Heart left ventricle (tissue), 16 donors: ENCODE data around the gene KMT2B. TPM values are rescaled to one million over a fixed set of nuclear protein-coding genes. Genes with fewer than 3 reads are reported as not detected.

ENCODE experiments used
- ATAC-seq, 4 donors: fragments of 200-7000 bp; cut with Tn5 transposase; one replicate each; pipeline ENCODE4 v1.9.1; 2020 to 2022; ENCODE audit warnings: moderate library complexity in 4 of 4, mild to moderate bottlenecking in 3 of 4, moderate number of reproducible peaks in 1 of 4
- DNase-seq, 5 donors: peaks; one replicate each; pipeline ENCODE4 v3.0.0-alpha.2; 2020
- H3K27ac ChIP-seq, 12 donors: fragments of 200-600 bp; sonication (generic) in 4 of 12; one replicate each; pipeline versions ENCODE4 v1.5.0 to v1.8.0; 2016 to 2022; ENCODE audit warnings: mild to moderate bottlenecking in 2 of 12
- H3K27me3 ChIP-seq, 9 donors: fragments of 200-600 bp; sonication (generic) in 2 of 9; one replicate each; pipeline versions ENCODE4 v1.5.1 to v1.8.0; 2016 to 2022; ENCODE audit warnings: mild to moderate bottlenecking in 3 of 9
- H3K36me3 ChIP-seq, 9 donors: fragments of 200-600 bp; sonication (generic) in 2 of 9; one replicate each; pipeline versions ENCODE4 v1.5.0 to v1.8.0; 2018 to 2022; ENCODE audit warnings: mild to moderate bottlenecking in 2 of 9
- H3K4me1 ChIP-seq, 12 donors: fragments of 200-600 bp; sonication (generic) in 4 of 12; one replicate each; pipeline versions ENCODE4 v1.5.0 to v1.8.0; 2016 to 2022; ENCODE audit warnings: mild to moderate bottlenecking in 3 of 12
- H3K4me3 ChIP-seq, 12 donors: fragments of 200-600 bp; sonication (generic) in 4 of 12; one replicate each; pipeline versions ENCODE4 v1.5.0 to v1.8.0; 2017 to 2022; ENCODE audit warnings: mild to moderate bottlenecking in 9 of 12, moderate library complexity in 4 of 12
- H3K9me3 ChIP-seq, 12 donors: fragments of 200-600 bp; sonication (generic) in 4 of 12; one replicate each; pipeline versions ENCODE4 v1.5.0 to v1.8.0; 2016 to 2022; ENCODE audit warnings: mild to moderate bottlenecking in 1 of 12
- POLR2A ChIP-seq, 2 donors: fragments of 450-650 bp; IDR thresholded peaks; one replicate each; pipeline ENCODE4 v1.6.1; 2017; ENCODE audit warnings: antibody characterized with exemption in 2 of 2, mild to moderate bottlenecking in 2 of 2, moderate library complexity in 2 of 2
- WGBS, 4 donors: extraction: QIAGEN DNeasy Blood & Tissue Kit in 2 of 4; methylation state at CpG; one replicate each; pipeline versions ENCODE4 v1.1.5 to v1.1.7; 2013 to 2018; 5-methylcytosine and 5-hydroxymethylcytosine counted together
- intact Hi-C, 10 donors: fragments of 100-400 bp; cut with DNase I; formaldehyde crosslinking; loops; one replicate each; pipeline versions ENCODE4 v1.11.1 to v1.14.2; 2022
- long read RNA-seq, 3 donors: library from polyadenylated mRNA; unstranded; transcript quantifications; one replicate each; pipeline ENCODE4 v2.0.0, GENCODE V29; 2020 to 2021
- polyA plus RNA-seq, 2 donors: library from polyadenylated mRNA; stranded (reverse); fragments of 200-250 nt; gene quantifications; one replicate each; pipeline ENCODE4 v1.2.3, GENCODE V29; 2013
- total RNA-seq, 9 donors: library from RNA; depleted of rRNA in 2 of 9; stranded (reverse); fragments of >200 nt in 2 of 9; fragmentation: NEBNext Ultra II Directional in 3 of 9; extraction: Animal tissue kit (Norgen Biotek cat#: 25700) in 3 of 9; gene quantifications; one replicate each; pipeline versions ENCODE4 v1.1.0 to v1.2.4, GENCODE V29; 2016 to 2023
- TF ChIP-seq, protein P1 (sequence below), 12 donors: fragments of 200-600 bp; sonication (generic) in 4 of 12; IDR thresholded peaks; one replicate each; pipeline versions ENCODE4 v1.5.0 to v1.8.0; 2018 to 2022; ENCODE audit warnings: antibody characterized with exemption in 12 of 12, mild to moderate bottlenecking in 5 of 12
- donor health status: ischemic (EF 13 %, LVEDD 7.1; RV severe dilation, severe dysfunction).
- donor health status: healthy with polysubstance abuse.
- donor health status: DM: no; HTN: yes; CAD: no.
- donor health status: DM: no; HTN: no; CAD: no.
- donor health status: ischemic (EF 25% LVEDD 6.9; RV normal size, moderate dysfunction).
- donor health status: ischemic (EF 25% LVEDD 5.7; RV mildly dilated, moderate dysfunction).
- donor health status: healthy.
- donor health status: DM: yes; HTN: yes; CAD: no.
- donor health status: ischemic (EF 35%, LVEDD 5.7; RV mildly dilated, moderate dysfunction).
- donor health status: nonischemic (EF 11% LVEDD 7.7; RV severe dilation, severe dysfunction).
- donor health status: DM: yes; HTN: yes; CAD: no.
- donor health status: PGD.
- donor health status: ischemic (EF 29% LVEDD 5.4; RV normal size, mild dysfunction).
- donor health status: nonischemic (EF 23%, LVEDD 6.1; RV moderate dilation, normal function).

The KMT2B gene, protein sequence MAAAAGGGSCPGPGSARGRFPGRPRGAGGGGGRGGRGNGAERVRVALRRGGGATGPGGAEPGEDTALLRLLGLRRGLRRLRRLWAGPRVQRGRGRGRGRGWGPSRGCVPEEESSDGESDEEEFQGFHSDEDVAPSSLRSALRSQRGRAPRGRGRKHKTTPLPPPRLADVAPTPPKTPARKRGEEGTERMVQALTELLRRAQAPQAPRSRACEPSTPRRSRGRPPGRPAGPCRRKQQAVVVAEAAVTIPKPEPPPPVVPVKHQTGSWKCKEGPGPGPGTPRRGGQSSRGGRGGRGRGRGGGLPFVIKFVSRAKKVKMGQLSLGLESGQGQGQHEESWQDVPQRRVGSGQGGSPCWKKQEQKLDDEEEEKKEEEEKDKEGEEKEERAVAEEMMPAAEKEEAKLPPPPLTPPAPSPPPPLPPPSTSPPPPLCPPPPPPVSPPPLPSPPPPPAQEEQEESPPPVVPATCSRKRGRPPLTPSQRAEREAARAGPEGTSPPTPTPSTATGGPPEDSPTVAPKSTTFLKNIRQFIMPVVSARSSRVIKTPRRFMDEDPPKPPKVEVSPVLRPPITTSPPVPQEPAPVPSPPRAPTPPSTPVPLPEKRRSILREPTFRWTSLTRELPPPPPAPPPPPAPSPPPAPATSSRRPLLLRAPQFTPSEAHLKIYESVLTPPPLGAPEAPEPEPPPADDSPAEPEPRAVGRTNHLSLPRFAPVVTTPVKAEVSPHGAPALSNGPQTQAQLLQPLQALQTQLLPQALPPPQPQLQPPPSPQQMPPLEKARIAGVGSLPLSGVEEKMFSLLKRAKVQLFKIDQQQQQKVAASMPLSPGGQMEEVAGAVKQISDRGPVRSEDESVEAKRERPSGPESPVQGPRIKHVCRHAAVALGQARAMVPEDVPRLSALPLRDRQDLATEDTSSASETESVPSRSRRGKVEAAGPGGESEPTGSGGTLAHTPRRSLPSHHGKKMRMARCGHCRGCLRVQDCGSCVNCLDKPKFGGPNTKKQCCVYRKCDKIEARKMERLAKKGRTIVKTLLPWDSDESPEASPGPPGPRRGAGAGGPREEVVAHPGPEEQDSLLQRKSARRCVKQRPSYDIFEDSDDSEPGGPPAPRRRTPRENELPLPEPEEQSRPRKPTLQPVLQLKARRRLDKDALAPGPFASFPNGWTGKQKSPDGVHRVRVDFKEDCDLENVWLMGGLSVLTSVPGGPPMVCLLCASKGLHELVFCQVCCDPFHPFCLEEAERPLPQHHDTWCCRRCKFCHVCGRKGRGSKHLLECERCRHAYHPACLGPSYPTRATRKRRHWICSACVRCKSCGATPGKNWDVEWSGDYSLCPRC (N-terminal part only)
- 10 to 100 TPM; 11.3 to 24.5 (median 15.7) TPM for total RNA-seq
- 10 to 100 TPM; 13.9 to 15.8 TPM for polyA plus RNA-seq
- long read RNA-seq, donor 1, partial matches to known transcripts: 6 of 6 reads
- long read RNA-seq, donor 1, other reads (novel, unspliced or antisense): 0 of 6 reads
- long read RNA-seq, donor 2, partial matches to known transcripts: 4 of 4 reads
- long read RNA-seq, donor 2, other reads (novel, unspliced or antisense): 0 of 4 reads
- long read RNA-seq, donor 3, partial matches to known transcripts: 5 of 9 reads
- long read RNA-seq, donor 3, other reads (novel, unspliced or antisense): 0 of 9 reads

DNA sequence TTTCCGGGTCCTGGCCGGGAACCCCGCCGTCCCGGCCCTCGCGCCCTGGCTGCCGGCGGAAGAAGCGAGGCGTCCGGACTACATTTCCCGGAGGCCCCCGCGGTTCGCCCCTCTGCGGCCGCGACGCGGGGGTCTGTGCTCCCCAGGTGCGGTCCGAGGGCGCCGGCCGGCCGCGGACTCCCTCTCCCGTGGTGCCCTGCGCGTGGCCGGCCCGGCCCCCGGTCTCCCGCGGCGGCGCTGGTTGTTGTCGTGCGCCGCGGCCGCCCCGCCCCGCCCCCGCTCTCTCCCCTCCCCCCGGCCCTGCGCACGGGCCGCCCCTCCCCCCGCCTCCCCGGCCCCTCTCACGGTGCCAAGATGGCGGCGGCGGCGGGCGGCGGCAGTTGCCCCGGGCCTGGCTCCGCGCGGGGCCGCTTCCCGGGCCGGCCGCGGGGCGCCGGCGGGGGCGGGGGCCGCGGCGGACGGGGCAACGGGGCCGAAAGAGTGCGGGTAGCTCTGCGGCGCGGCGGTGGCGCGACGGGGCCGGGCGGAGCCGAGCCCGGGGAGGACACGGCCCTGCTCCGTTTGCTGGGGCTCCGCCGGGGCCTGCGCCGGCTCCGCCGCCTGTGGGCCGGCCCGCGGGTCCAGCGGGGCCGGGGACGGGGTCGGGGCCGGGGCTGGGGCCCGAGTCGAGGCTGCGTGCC, at the start of gene KMT2B:
KMT2B (plus strand) TSS at position 339 of the 680 bp plus-strand sequence; CDS start at position 355, 16 bp downstream.
- peak in 3 of 4 donors; percentile 36 to 80 (median 80) for ATAC-seq
- Histone ChIP-seq H3K36me3 (peaks cover 0 to 33% (median 21%) of the 10 kb centered on the region in 9 donors), H3K4me1 (peaks cover 3 to 39% (median 22%) of the 10 kb centered on the region in 12 donors), H3K4me3 (peak within 1 kb of the TSS; percentile 67 to 100 (median 88)), H3K27ac (peak within 1 kb of the TSS; percentile 87 to 98 (median 93)), H3K27me3 (no peaks in the 10 kb centered on the region), H3K9me3 (no peaks in the 10 kb centered on the region)
- 1% methylated on average over 40 to 107 of the region's 109 CpGs for WGBS, 4 donors
- TF ChIP-seq, protein P1, sequence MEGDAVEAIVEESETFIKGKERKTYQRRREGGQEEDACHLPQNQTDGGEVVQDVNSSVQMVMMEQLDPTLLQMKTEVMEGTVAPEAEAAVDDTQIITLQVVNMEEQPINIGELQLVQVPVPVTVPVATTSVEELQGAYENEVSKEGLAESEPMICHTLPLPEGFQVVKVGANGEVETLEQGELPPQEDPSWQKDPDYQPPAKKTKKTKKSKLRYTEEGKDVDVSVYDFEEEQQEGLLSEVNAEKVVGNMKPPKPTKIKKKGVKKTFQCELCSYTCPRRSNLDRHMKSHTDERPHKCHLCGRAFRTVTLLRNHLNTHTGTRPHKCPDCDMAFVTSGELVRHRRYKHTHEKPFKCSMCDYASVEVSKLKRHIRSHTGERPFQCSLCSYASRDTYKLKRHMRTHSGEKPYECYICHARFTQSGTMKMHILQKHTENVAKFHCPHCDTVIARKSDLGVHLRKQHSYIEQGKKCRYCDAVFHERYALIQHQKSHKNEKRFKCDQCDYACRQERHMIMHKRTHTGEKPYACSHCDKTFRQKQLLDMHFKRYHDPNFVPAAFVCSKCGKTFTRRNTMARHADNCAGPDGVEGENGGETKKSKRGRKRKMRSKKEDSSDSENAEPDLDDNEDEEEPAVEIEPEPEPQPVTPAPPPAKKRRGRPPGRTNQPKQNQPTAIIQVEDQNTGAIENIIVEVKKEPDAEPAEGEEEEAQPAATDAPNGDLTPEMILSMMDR (IDR thresholded peaks at IDR 0.05): no peak
- peak in 1 of 2 donors; percentile 16 for TF ChIP-seq POLR2A (IDR thresholded peaks at IDR 0.05)
- intact Hi-C loops: loop anchor here (1.0 to 10.0 kb wide), 17 partner anchors 15 to 453 kb away; partner anchors contain the start of genes TMEM147 (in 6 of the 10), LRFN3 (in 2 of the 10), PSENEN (in 2 of the 10) and U2AF1L4 (in 2 of the 10)
- DNase-seq: peak in 1 of 5 donors; percentile 98

DNA sequence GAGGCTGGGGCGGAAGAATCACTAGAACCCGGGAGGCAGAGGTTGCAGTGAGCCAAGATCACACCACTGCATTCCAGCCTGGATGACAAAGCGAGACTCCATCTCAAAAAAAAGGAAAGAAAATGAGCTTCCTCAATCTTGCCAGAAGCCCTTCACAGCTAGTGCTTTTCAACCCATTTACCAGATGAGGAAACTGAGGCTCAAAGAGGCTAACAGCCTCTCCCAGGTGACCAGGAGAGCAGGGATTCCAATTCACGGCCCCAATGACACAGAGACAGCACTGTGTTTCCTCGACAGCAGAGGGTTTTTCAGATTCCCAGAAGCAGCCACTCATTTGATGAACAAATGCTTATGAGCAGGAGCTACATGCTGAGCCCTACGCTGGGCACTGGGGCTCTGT, 48.2 kb upstream of the KMT2B start:
- intact Hi-C loops: no loop called here
- H3K4me3 ChIP-seq: no peak overlapping the region
- H3K27me3 ChIP-seq: peaks cover 3 to 32% (median 28%) of the 10 kb centered on the region in 9 donors
- ATAC-seq (no peak), DNase-seq (no peak)
- no peak overlapping the region for H3K27ac ChIP-seq
- no peaks in the 10 kb centered on the region for H3K9me3 ChIP-seq
- H3K36me3 ChIP-seq: peaks cover 0 to 14% (median 0%) of the 10 kb centered on the region in 9 donors
- H3K4me1 ChIP-seq: peaks cover 0 to 8% (median 0%) of the 10 kb centered on the region in 12 donors
- TF ChIP-seq, protein P1 (IDR thresholded peaks at IDR 0.05): no peak
- TF ChIP-seq POLR2A (IDR thresholded peaks at IDR 0.05): no peak
- 76 to 82% (median 79%) methylated on average over 6 of the region's 6 CpGs for WGBS, 4 donors

DNA sequence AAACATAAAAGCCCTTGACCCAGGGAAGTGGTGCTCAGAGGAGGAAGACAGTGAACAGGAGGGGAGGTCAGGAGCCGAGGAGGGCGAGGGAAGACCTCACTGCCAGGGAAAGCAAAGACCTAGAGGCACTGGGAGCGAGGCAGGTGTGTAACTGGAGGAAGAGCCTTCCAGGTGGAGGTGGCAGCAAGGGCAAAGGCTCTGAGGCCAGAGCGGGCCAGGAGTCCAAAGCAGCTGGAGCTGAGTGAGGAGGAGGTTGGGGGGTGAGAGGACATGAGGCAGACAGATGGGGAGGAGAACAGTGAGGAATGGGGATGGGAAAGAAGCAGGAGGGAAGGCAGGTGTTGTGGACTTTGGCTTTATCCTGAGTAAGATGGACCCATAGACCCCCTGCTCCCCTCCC, 47.8 kb upstream of the KMT2B start:
- no peak for ATAC-seq
- H3K27ac ChIP-seq: no peak overlapping the region
- H3K4me1 ChIP-seq: peaks cover 0 to 8% (median 0%) of the 10 kb centered on the region in 12 donors
- peaks cover 3 to 36% (median 28%) of the 10 kb centered on the region in 9 donors for H3K27me3 ChIP-seq
- H3K36me3 ChIP-seq: peaks cover 0 to 11% (median 0%) of the 10 kb centered on the region in 9 donors
- H3K9me3 ChIP-seq: no peaks in the 10 kb centered on the region
- TF ChIP-seq, protein P1 (IDR thresholded peaks at IDR 0.05): no peak
- TF ChIP-seq POLR2A (IDR thresholded peaks at IDR 0.05): no peak
- H3K4me3 ChIP-seq: no peak overlapping the region
- WGBS, 4 donors: 63 to 70% (median 65%) methylated on average over 4 of the region's 4 CpGs
- no peak for DNase-seq
- intact Hi-C loops: no loop called here
